Thoracic aorta (tissue), 2 donors: Measurements from ENCODE around the gene CD63. TPM values are rescaled to one million over a fixed set of nuclear protein-coding genes. Genes with fewer than 3 reads are reported as not detected.

Experiments
- ATAC-seq: fragments of 150-250 bp; one replicate; pipeline ENCODE4 v1.8.0; 2017; ENCODE audit warnings: low read depth; ENCODE audit not compliant: insufficient number of reproducible peaks, low FRiP score
- DNase-seq: peaks from one replicate; pipeline ENCODE4 v3.0.0-alpha.2; 2020; ENCODE audit warnings: low spot score
- H3K27ac ChIP-seq, 2 donors: fragments of 200-600 bp; sonication (generic); 1 replicate in 1 of 2; 2 replicates in 1 of 2; pipeline ENCODE4 v1.5.1; 2016; ENCODE audit warnings: mild to moderate bottlenecking in 2 of 2, moderate library complexity in 2 of 2
- H3K27me3 ChIP-seq: fragments of 200-600 bp; sonication (generic); replicated peaks from 2 replicates; pipeline ENCODE4 v1.6.0; 2016; ENCODE audit warnings: mild to moderate bottlenecking; ENCODE audit not compliant: insufficient read depth
- H3K36me3 ChIP-seq: fragments of 200-600 bp; sonication (generic); one replicate; pipeline ENCODE4 v1.5.1; 2016
- H3K4me1 ChIP-seq, 2 donors: fragments of 200-600 bp; sonication (generic); 1 replicate in 1 of 2; 2 replicates in 1 of 2; pipeline versions ENCODE4 v1.5.1 to v1.6.0; 2016; ENCODE audit warnings: low read depth in 2 of 2, mild to moderate bottlenecking in 1 of 2; ENCODE audit not compliant: control insufficient read depth in 1 of 2
- H3K4me3 ChIP-seq: fragments of 200-600 bp; sonication (generic); 2 replicates; pipeline ENCODE4 v1.5.1; 2016; ENCODE audit warnings: mild to moderate bottlenecking
- H3K9me3 ChIP-seq: fragments of 200-600 bp; sonication (generic); 2 replicates; pipeline ENCODE4 v1.5.1; 2016
- CTCF ChIP-seq: fragments of 200-600 bp; sonication (generic); IDR thresholded peaks from one replicate; pipeline ENCODE4 v1.5.1; 2019; ENCODE audit warnings: antibody characterized with exemption
- total RNA-seq, 2 donors: library from RNA; depleted of rRNA; stranded (reverse); fragments of >200 nt; gene quantifications; one replicate each; pipeline versions ENCODE4 v1.1.0 to v1.2.3, GENCODE V29; 2016

Gene CD63
- total RNA-seq, 2 donors from 2014 or later, result 615 to 776 TPM

GRCh38 chr12:55703288-55703687 is 25.5 kb downstream of the CD63 start:
- DNase-seq, result no peak
- peaks cover 12% of the 10 kb centered on the region for H3K36me3 ChIP-seq
- peak overlapping the region; percentile 90 for H3K4me3 ChIP-seq
- TF ChIP-seq CTCF, result no peak
- no peak for ATAC-seq
- H3K4me1 ChIP-seq, result peaks cover 15 to 43% of the 10 kb centered on the region in 2 donors
- no peaks in the 10 kb centered on the region for H3K9me3 ChIP-seq
- no peaks in the 10 kb centered on the region for H3K27me3 ChIP-seq
- peak overlapping the region; percentile 90 to 92 for H3K27ac ChIP-seq

GRCh38 chr12:55702861-55703260 is 25.9 kb downstream of the CD63 start:
- H3K4me3 ChIP-seq, result peak overlapping the region; percentile 90
- peak overlapping the region; percentile 90 to 92 for H3K27ac ChIP-seq

GRCh38 chr12:55700255-55701018 is 28.4 kb downstream of the CD63 start:
- H3K4me3 ChIP-seq, result peak overlapping the region; percentile 42
- H3K4me1 ChIP-seq, result peaks cover 14 to 40% of the 10 kb centered on the region in 2 donors
- no peak for TF ChIP-seq CTCF
- no peaks in the 10 kb centered on the region for H3K27me3 ChIP-seq
- peaks cover 39% of the 10 kb centered on the region for H3K36me3 ChIP-seq
- H3K27ac ChIP-seq, result peak overlapping the region; percentile 35 to 37
- no peak for ATAC-seq
- DNase-seq, result no peak
- H3K9me3 ChIP-seq, result no peaks in the 10 kb centered on the region

More at GRCh38 chr12:55702861-55703260, 25.9 kb downstream of the CD63 start:
- ATAC-seq, result no peak
- peaks cover 14 to 40% of the 10 kb centered on the region in 2 donors for H3K4me1 ChIP-seq
- H3K9me3 ChIP-seq, result no peaks in the 10 kb centered on the region
- TF ChIP-seq CTCF, result no peak
- H3K27me3 ChIP-seq, result no peaks in the 10 kb centered on the region
- peaks cover 15% of the 10 kb centered on the region for H3K36me3 ChIP-seq
- no peak for DNase-seq

- peak overlapping the region; percentile 0 to 25 for H3K27ac ChIP-seq
- H3K9me3 ChIP-seq, result no peaks in the 10 kb centered on the region
- peaks cover 48% of the 10 kb centered on the region for H3K36me3 ChIP-seq
- no peak overlapping the region for H3K4me3 ChIP-seq
- DNase-seq, result no peak
- TF ChIP-seq CTCF, result no peak
- H3K27me3 ChIP-seq, result no peaks in the 10 kb centered on the region
- peaks cover 14 to 40% of the 10 kb centered on the region in 2 donors for H3K4me1 ChIP-seq
- ATAC-seq, result no peak
Measured at GRCh38 chr12:55699471-55700055, 29.2 kb downstream of the CD63 start.

GRCh38 chr12:55698965-55699364 is 29.8 kb downstream of the CD63 start:
- no peak for DNase-seq
- H3K4me1 ChIP-seq, result peaks cover 14 to 40% of the 10 kb centered on the region in 2 donors
- H3K27ac ChIP-seq, result peak overlapping the region; percentile 25 to 38
- no peaks in the 10 kb centered on the region for H3K27me3 ChIP-seq
- H3K4me3 ChIP-seq, result no peak overlapping the region
- H3K9me3 ChIP-seq, result no peaks in the 10 kb centered on the region
- no peak for TF ChIP-seq CTCF
- H3K36me3 ChIP-seq, result peaks cover 54% of the 10 kb centered on the region
- ATAC-seq, result no peak
